ENCODE measurements around the gene QTRT2. TPM values are rescaled to one million over a fixed set of nuclear protein-coding genes. Genes with fewer than 3 reads are reported as not detected.

Gene QTRT2
- total RNA-seq, 1 donor from 2014 or later = 40.2 TPM

GRCh38 chr3:114034787-114035545, 21.6 kb upstream of the QTRT2 start:
- H3K9me3 Mint-ChIP-seq = no peaks in the 10 kb centered on the region
- H3K4me3 Mint-ChIP-seq = no peak overlapping the region
- H3K36me3 Mint-ChIP-seq (ENCODE audit: low read depth) = peaks cover 6% of the 10 kb centered on the region
- TF ChIP-seq CTCF (conservative IDR thresholded peaks at IDR 0.05) = no peak
- no peak overlapping the region for H3K27ac Mint-ChIP-seq (ENCODE audit: unreplicated experiment)
- H3K4me1 Mint-ChIP-seq = no peaks in the 10 kb centered on the region
- DNase-seq (ENCODE audit: low read depth, low spot score) = no peak
- no peaks in the 10 kb centered on the region for H3K27me3 Mint-ChIP-seq (ENCODE audit: low read depth)

GRCh38 chr3:114035896-114036295, 20.6 kb upstream of the QTRT2 start:
- Mint-ChIP-seq H3K9me3 (no peaks in the 10 kb centered on the region), H3K27me3 (ENCODE audit: low read depth) (no peaks in the 10 kb centered on the region), H3K27ac (ENCODE audit: unreplicated experiment) (no peak overlapping the region), H3K4me3 (no peak overlapping the region), H3K36me3 (ENCODE audit: low read depth) (peaks cover 6% of the 10 kb centered on the region), H3K4me1 (no peaks in the 10 kb centered on the region)
- TF ChIP-seq CTCF (conservative IDR thresholded peaks at IDR 0.05) = no peak
- no peak for DNase-seq (ENCODE audit: low read depth, low spot score)

GRCh38 chr3:114043205-114043604, 13.3 kb upstream of the QTRT2 start:
- Mint-ChIP-seq H3K9me3 (no peaks in the 10 kb centered on the region), H3K36me3 (ENCODE audit: low read depth) (peaks cover 4% of the 10 kb centered on the region), H3K4me1 (no peaks in the 10 kb centered on the region), H3K27me3 (ENCODE audit: low read depth) (no peaks in the 10 kb centered on the region), H3K4me3 (no peak overlapping the region), H3K27ac (ENCODE audit: unreplicated experiment) (no peak overlapping the region)
- DNase-seq (ENCODE audit: low read depth, low spot score) = no peak
- no peak for TF ChIP-seq CTCF (conservative IDR thresholded peaks at IDR 0.05)

- no peak for TF ChIP-seq CTCF (conservative IDR thresholded peaks at IDR 0.05)
- Mint-ChIP-seq H3K27ac (ENCODE audit: unreplicated experiment) (no peak overlapping the region), H3K36me3 (ENCODE audit: low read depth) (peaks cover 2% of the 10 kb centered on the region), H3K4me1 (peaks cover 15% of the 10 kb centered on the region), H3K27me3 (ENCODE audit: low read depth) (no peaks in the 10 kb centered on the region), H3K4me3 (no peak overlapping the region), H3K9me3 (no peaks in the 10 kb centered on the region)
- no peak for DNase-seq (ENCODE audit: low read depth, low spot score)
Measured at GRCh38 chr3:114052216-114052615, 4.3 kb upstream of the QTRT2 start.

- peak overlapping the region; percentile 97 for H3K27ac Mint-ChIP-seq (ENCODE audit: unreplicated experiment)
- DNase-seq (ENCODE audit: low read depth, low spot score) = no peak
- H3K4me1 Mint-ChIP-seq = peaks cover 32% of the 10 kb centered on the region
- no peaks in the 10 kb centered on the region for H3K36me3 Mint-ChIP-seq (ENCODE audit: low read depth)
- peak overlapping the region; percentile 94 for H3K4me3 Mint-ChIP-seq
- TF ChIP-seq CTCF (conservative IDR thresholded peaks at IDR 0.05) = no peak
- no peaks in the 10 kb centered on the region for H3K27me3 Mint-ChIP-seq (ENCODE audit: low read depth)
- H3K9me3 Mint-ChIP-seq = no peaks in the 10 kb centered on the region
Measured at GRCh38 chr3:114057011-114057347, 442 bp downstream of the QTRT2 start.
